SK-N-SH (cell line): Measurements from ENCODE around the gene FLYWCH1. TPM values are rescaled to one million over a fixed set of nuclear protein-coding genes. Genes with fewer than 3 reads are reported as not detected.

Experiments used
- CTCF ChIA-PET: fragments of 300-600, 350-600 bp; formaldehyde crosslinking; extraction: SDS; loops from one replicate; lab custom pipeline; 2021; lab: Yijun Ruan, JAX
- POLR2A ChIA-PET: fragments of 350-600 bp; sonication (Branson Sonifier 250); formaldehyde crosslinking; extraction: SDS; loops from one replicate; lab custom pipeline; 2020; ENCODE audit warnings: antibody characterized with exemption, inconsistent platforms; lab: Yijun Ruan, JAX
- DNase-seq: peaks from one replicate; pipeline ENCODE4 v3.0.0; 2012
- H2AFZ ChIP-seq: fragments of 200-600 bp; sonication (generic); 2 replicates; pipeline ENCODE4 v1.8.1; 2016; ENCODE audit warnings: antibody characterized with exemption, mild to moderate bottlenecking, low read depth
- H3F3A ChIP-seq: fragments of 200-600 bp; sonication (generic); replicated peaks from 2 replicates; pipeline ENCODE3; 2016; ENCODE audit warnings: antibody characterized with exemption, mild to moderate bottlenecking; ENCODE audit not compliant: insufficient read depth
- H3K27ac ChIP-seq, 2 experiments: fragments of 200-500 bp in 1 of 2; fragments of 200-600 bp in 1 of 2; sonication (Bioruptor generic) in 1 of 2; sonication (generic), shearing (Covaris generic) in 1 of 2; 2 replicates each; pipeline versions ENCODE4 v1.5.1 to v1.6.1; 2014 to 2016; ENCODE audit warnings: low read depth in 2 of 2, inconsistent platforms in 1 of 2, low read length in 1 of 2, mild to moderate bottlenecking in 1 of 2, mixed read lengths in 1 of 2
- H3K27me3 ChIP-seq: fragments of 200-600 bp; sonication (generic), shearing (Covaris generic); 2 replicates; pipeline ENCODE4 v1.6.1; 2016; ENCODE audit warnings: mixed run types; ENCODE audit not compliant: insufficient read depth
- H3K36me3 ChIP-seq, 2 experiments: fragments of 200-500 bp in 1 of 2; fragments of 200-600 bp in 1 of 2; sonication (Bioruptor generic) in 1 of 2; sonication (generic) in 1 of 2; replicated peaks in 1 of 2; 2 replicates each; pipeline versions ENCODE3 to v1.5.1; 2014 to 2016; ENCODE audit warnings: low read length in 1 of 2, mild to moderate bottlenecking in 1 of 2; ENCODE audit not compliant: insufficient read depth in 2 of 2, control insufficient read depth in 1 of 2
- H3K4me1 ChIP-seq, 2 experiments: fragments of 200-500 bp in 1 of 2; fragments of 200-600 bp in 1 of 2; sonication (Bioruptor generic) in 1 of 2; sonication (generic), shearing (Covaris generic) in 1 of 2; 2 replicates each; pipeline versions ENCODE4 v1.5.1 to v1.6.1; 2014 to 2016; ENCODE audit warnings: low read depth in 1 of 2, low read length in 1 of 2, mixed run types in 1 of 2; ENCODE audit not compliant: insufficient read depth in 2 of 2, control insufficient read depth in 1 of 2
- H3K4me2 ChIP-seq: fragments of 200-600 bp; sonication (generic), shearing (Covaris generic); 2 replicates; pipeline ENCODE4 v1.6.1; 2017; ENCODE audit warnings: mixed run types
- H3K4me3 ChIP-seq, 2 experiments: fragments of 200-500 bp in 1 of 2; fragments of 200-600 bp in 1 of 2; sonication (Bioruptor generic) in 1 of 2; sonication (generic), shearing (Covaris generic) in 1 of 2; 2 replicates each; pipeline versions ENCODE4 v1.5.1 to v1.8.1; 2014 to 2016; ENCODE audit warnings: low read depth in 2 of 2, inconsistent platforms in 1 of 2, low read length in 1 of 2, mild to moderate bottlenecking in 1 of 2, mixed read lengths in 1 of 2, moderate library complexity in 1 of 2
- H3K79me2 ChIP-seq: fragments of 200-600 bp; sonication (generic); 2 replicates; pipeline ENCODE4 v1.8.1; 2017; ENCODE audit warnings: mild to moderate bottlenecking; ENCODE audit not compliant: insufficient read depth
- H3K9ac ChIP-seq: fragments of 200-600 bp; sonication (generic); 2 replicates; pipeline ENCODE4 v1.6.1; 2017; ENCODE audit warnings: mixed run types
- H3K9me2 ChIP-seq: fragments of 200-600 bp; sonication (generic); 2 replicates; pipeline ENCODE4 v1.6.1; 2017; ENCODE audit warnings: mixed run types
- H3K9me3 ChIP-seq: fragments of 200-600 bp; sonication (generic); 2 replicates; pipeline ENCODE4 v1.6.1; 2017; ENCODE audit warnings: mixed run types, mild to moderate bottlenecking, moderate library complexity
- H4K20me1 ChIP-seq: fragments of 200-600 bp; sonication (generic); 2 replicates; pipeline ENCODE4 v1.6.1; 2017; ENCODE audit warnings: mild to moderate bottlenecking, mixed run types; ENCODE audit not compliant: insufficient read depth
- CTCF ChIP-seq: fragments of 200-600 bp; sonication (generic); IDR thresholded peaks from 2 replicates; pipeline ENCODE4 v1.6.1; 2017; ENCODE audit warnings: antibody characterized with exemption, mild to moderate bottlenecking, moderate library complexity
- EP300 ChIP-seq, 2 experiments: IDR thresholded peaks; 2 replicates each; pipeline versions ENCODE4 v1.4.0 to v1.6.1; 2012; ENCODE audit warnings: borderline replicate concordance in 1 of 2, low read depth in 1 of 2, low read length in 1 of 2
- EZH2phosphoT487 ChIP-seq: fragments of 200-600 bp; sonication (generic); IDR thresholded peaks from 2 replicates; pipeline ENCODE4 v1.6.1; 2017; ENCODE audit warnings: low read depth, mixed run types, mild to moderate bottlenecking, antibody characterized with exemption, moderate library complexity, borderline replicate concordance
- FOXJ3 ChIP-seq: sonication (generic); formaldehyde crosslinking; IDR thresholded peaks from 2 replicates; pipeline ENCODE4 v1.5.1; 2020; ENCODE audit warnings: mild to moderate bottlenecking, missing genetic modification reagents
- GABPA ChIP-seq: IDR thresholded peaks from 2 replicates; pipeline ENCODE4 v1.4.0; 2012; ENCODE audit warnings: low read depth, mild to moderate bottlenecking
- JUND ChIP-seq: IDR thresholded peaks from 2 replicates; pipeline ENCODE4 v1.4.0; 2012
- MEF2A ChIP-seq: IDR thresholded peaks from 2 replicates; pipeline ENCODE4 v1.4.0; 2012; ENCODE audit warnings: low read depth, borderline replicate concordance
- NRF1 ChIP-seq: IDR thresholded peaks from 2 replicates; pipeline ENCODE4 v1.6.1; 2012; ENCODE audit warnings: low read depth, mild to moderate bottlenecking, low read length
- RCOR1 ChIP-seq: fragments of 150-350 bp; IDR thresholded peaks from 2 replicates; pipeline ENCODE4 v1.6.1; 2017; ENCODE audit warnings: antibody characterized with exemption, low read length
- REST ChIP-seq: IDR thresholded peaks from 2 replicates; pipeline ENCODE4 v1.6.1; 2012; ENCODE audit warnings: mild to moderate bottlenecking, low read depth, low read length, moderate library complexity
- RFX5 ChIP-seq: IDR thresholded peaks from 2 replicates; pipeline ENCODE4 v1.6.1; 2012; ENCODE audit warnings: mild to moderate bottlenecking, improper control_type of control experiment, low read length
- RXRA ChIP-seq: IDR thresholded peaks from 2 replicates; pipeline ENCODE4 v1.4.0; 2012; ENCODE audit warnings: low read depth, mild to moderate bottlenecking, borderline replicate concordance
- TCF12 ChIP-seq: IDR thresholded peaks from 2 replicates; pipeline ENCODE4 v1.4.0; 2012
- WGBS: methylation state at CpG from one replicate; pipeline ENCODE4 v1.1.6; 2017; ENCODE audit warnings: low lambda C conversion rate; 5-methylcytosine and 5-hydroxymethylcytosine counted together
- polyA plus RNA-seq, 3 experiments: library from polyadenylated mRNA; depleted of rRNA; stranded (reverse); fragments of >200 nt; gene quantifications; 2 replicates each; pipeline ENCODE4 v1.2.3, GENCODE V29; 2012
- TF ChIP-seq, protein P1 (sequence below): fragments of 150-350 bp; IDR thresholded peaks from 2 replicates; pipeline ENCODE4 v1.6.1; 2016; ENCODE audit warnings: mild to moderate bottlenecking, low read depth, low read length
- TF ChIP-seq, protein P2 (sequence below): IDR thresholded peaks from 2 replicates; pipeline ENCODE4 v1.4.0; 2012; ENCODE audit warnings: low read depth

FLYWCH1 gene
- polyA plus RNA-seq, 1 of the 3 experiments (the other 2 are of a cell fraction), result 30.1 TPM

GRCh38 chr16:2899564-2900072, 12.1 kb upstream of the FLYWCH1 start:
- no peaks in the 10 kb centered on the region for H3K9me2 ChIP-seq
- H3K79me2 ChIP-seq, result peaks cover 6% of the 10 kb centered on the region
- H4K20me1 ChIP-seq, result no peaks in the 10 kb centered on the region
- no peak overlapping the region for H3K9ac ChIP-seq
- peaks cover 0 to 12% of the 10 kb centered on the region in 2 experiments for H3K36me3 ChIP-seq
- WGBS, result 95% methylated on average over 13 of the region's 13 CpGs
- H3K4me3 ChIP-seq, result no peak overlapping the region
- CTCF ChIA-PET, result interaction anchor here (2.1 kb wide), 1 partner anchor 28 kb away, joined by 10 read pairs; no protein-coding TSS in a partner anchor
- H3F3A ChIP-seq, result peaks cover 10% of the 10 kb centered on the region
- no peaks in the 10 kb centered on the region for H3K9me3 ChIP-seq
- DNase-seq, result no peak
- no peak overlapping the region for H3K27ac ChIP-seq
- H3K27me3 ChIP-seq, result no peaks in the 10 kb centered on the region
- peaks cover 3% of the 10 kb centered on the region in 2 experiments; a peak in 1 of 4 replicates for H3K4me1 ChIP-seq
- H3K4me2 ChIP-seq, result no peak overlapping the region
- TF ChIP-seq GABPA, result no peak
- no peak for TF ChIP-seq MEF2A
- TF ChIP-seq TCF12, result no peak
- TF ChIP-seq, protein P1, sequence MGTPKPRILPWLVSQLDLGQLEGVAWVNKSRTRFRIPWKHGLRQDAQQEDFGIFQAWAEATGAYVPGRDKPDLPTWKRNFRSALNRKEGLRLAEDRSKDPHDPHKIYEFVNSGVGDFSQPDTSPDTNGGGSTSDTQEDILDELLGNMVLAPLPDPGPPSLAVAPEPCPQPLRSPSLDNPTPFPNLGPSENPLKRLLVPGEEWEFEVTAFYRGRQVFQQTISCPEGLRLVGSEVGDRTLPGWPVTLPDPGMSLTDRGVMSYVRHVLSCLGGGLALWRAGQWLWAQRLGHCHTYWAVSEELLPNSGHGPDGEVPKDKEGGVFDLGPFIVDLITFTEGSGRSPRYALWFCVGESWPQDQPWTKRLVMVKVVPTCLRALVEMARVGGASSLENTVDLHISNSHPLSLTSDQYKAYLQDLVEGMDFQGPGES, result no peak
- TF ChIP-seq REST, result no peak
- no peak for TF ChIP-seq RXRA
- TF ChIP-seq FOXJ3 (CRISPR knock-in tag), result no peak
- TF ChIP-seq, protein P2, sequence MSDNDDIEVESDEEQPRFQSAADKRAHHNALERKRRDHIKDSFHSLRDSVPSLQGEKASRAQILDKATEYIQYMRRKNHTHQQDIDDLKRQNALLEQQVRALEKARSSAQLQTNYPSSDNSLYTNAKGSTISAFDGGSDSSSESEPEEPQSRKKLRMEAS, result no peak
- TF ChIP-seq NRF1, result no peak
- no peak for TF ChIP-seq EZH2phosphoT487
- TF ChIP-seq JUND, result no peak
- TF ChIP-seq EP300 (IDR thresholded peaks at IDR 0.05; ENCODE audit: borderline replicate concordance in 1 of 2, low read depth in 1 of 2, low read length in 1 of 2), result no peak
- no peak for TF ChIP-seq CTCF
- TF ChIP-seq RFX5, result no peak
- TF ChIP-seq RCOR1, result no peak
- POLR2A ChIA-PET, result no interaction called here
- H2AFZ ChIP-seq, result no peak overlapping the region
